Naive thymus-derived CD4-positive, alpha-beta T cell (primary cell): ENCODE measurements around the gene COPRS. TPM values are rescaled to one million over a fixed set of nuclear protein-coding genes. Genes with fewer than 3 reads are reported as not detected.
"Not testable (repeated sequence)": the region's sequence is repeated elsewhere in the genome, so short reads cannot be mapped to it uniquely, and the experiment has no call there.

Experiments used
- ATAC-seq: fragments of 150-1000 bp; cut with Tn5 transposase; 2 replicates; pipeline ENCODE4 v1.10.0; 2021; ENCODE audit warnings: mild to moderate bottlenecking, moderate library complexity
- CTCF ChIA-PET: fragments of 350-600 bp; sonication (Branson Sonifier 250); formaldehyde crosslinking; loops from one replicate; lab custom pipeline; 2021; ENCODE audit warnings: antibody characterized with exemption; lab: Charles Lee
- POLR2A ChIA-PET: fragments of 350-600 bp; sonication (Branson Sonifier 250); formaldehyde crosslinking; loops from one replicate; lab custom pipeline; 2021; ENCODE audit warnings: antibody characterized with exemption, inconsistent platforms; lab: Charles Lee
- DNase-seq, 9 donors: peaks; one replicate each; pipeline versions ENCODE4 v3.0.0 to v3.0.0-alpha.2; 2020 to 2022; ENCODE audit warnings: mixed read lengths in 1 of 9
- H3K27ac ChIP-seq: one replicate; pipeline ENCODE4 v1.7.0; 2013; ENCODE audit warnings: mild to moderate bottlenecking, low read depth, low read length, moderate library complexity
- H3K27me3 ChIP-seq, 2 donors: one replicate each; pipeline ENCODE4 v1.7.0; 2013; ENCODE audit warnings: low read length in 2 of 2, mild to moderate bottlenecking in 2 of 2, moderate library complexity in 2 of 2; ENCODE audit not compliant: control insufficient read depth in 2 of 2, insufficient read depth in 2 of 2
- H3K36me3 ChIP-seq, 3 experiments: 1 replicate in 2 of 3; 2 replicates in 1 of 3; pipeline ENCODE4 v1.7.0; 2013; ENCODE audit warnings: low read length in 3 of 3, mild to moderate bottlenecking in 3 of 3, moderate library complexity in 1 of 3; ENCODE audit not compliant: insufficient read depth in 3 of 3, control insufficient read depth in 2 of 3
- H3K4me1 ChIP-seq, 2 donors: one replicate each; pipeline ENCODE4 v1.7.0; 2013; ENCODE audit warnings: low read length in 2 of 2, mild to moderate bottlenecking in 2 of 2, moderate library complexity in 1 of 2; ENCODE audit not compliant: control insufficient read depth in 2 of 2, insufficient read depth in 2 of 2
- H3K4me3 ChIP-seq: 2 replicates; pipeline ENCODE4 v1.7.0; 2013; ENCODE audit warnings: mild to moderate bottlenecking, low read length
- H3K9me3 ChIP-seq, 3 experiments: 1 replicate in 2 of 3; 2 replicates in 1 of 3; pipeline ENCODE4 v1.7.0; 2013; ENCODE audit warnings: low read length in 3 of 3; ENCODE audit not compliant: control insufficient read depth in 2 of 3
- H3K27ac Mint-ChIP-seq, 9 donors: one replicate each; pipeline ENCODE4 v1.8.0; 2020 to 2022; ENCODE audit warnings: mixed read lengths in 9 of 9, mild to moderate bottlenecking in 8 of 9, moderate library complexity in 5 of 9, inconsistent platforms in 2 of 9
- H3K27me3 Mint-ChIP-seq, 5 donors: one replicate each; pipeline ENCODE4 v1.8.0; 2021 to 2022; ENCODE audit warnings: mixed read lengths in 5 of 5, mild to moderate bottlenecking in 1 of 5
- H3K36me3 Mint-ChIP-seq, 5 donors: one replicate each; pipeline ENCODE4 v1.8.0; 2020 to 2022; ENCODE audit warnings: mixed read lengths in 5 of 5, mild to moderate bottlenecking in 3 of 5, inconsistent platforms in 1 of 5
- H3K4me1 Mint-ChIP-seq, 7 donors: one replicate each; pipeline ENCODE4 v1.8.0; 2020 to 2022; ENCODE audit warnings: mixed read lengths in 7 of 7, mild to moderate bottlenecking in 3 of 7, inconsistent platforms in 1 of 7
- H3K4me3 Mint-ChIP-seq, 10 donors: one replicate each; pipeline ENCODE4 v1.8.0; 2020 to 2022; ENCODE audit warnings: mild to moderate bottlenecking in 10 of 10, mixed read lengths in 10 of 10, moderate library complexity in 6 of 10, inconsistent platforms in 2 of 10
- H3K9me3 Mint-ChIP-seq, 11 donors: one replicate each; pipeline ENCODE4 v1.8.0; 2020 to 2022; ENCODE audit warnings: mixed read lengths in 11 of 11, mild to moderate bottlenecking in 4 of 11, inconsistent platforms in 1 of 11, moderate library complexity in 1 of 11
- intact Hi-C, 2 donors: fragments of 100-400 bp; cut with micrococcal nuclease; formaldehyde crosslinking; loops; one replicate each; pipeline ENCODE4 v1.15.1; 2023
- polyA plus RNA-seq, 2 donors: library from polyadenylated mRNA; unstranded; fragments of 300-500 nt; fragmentation: Illumina TruSeq; gene quantifications; one replicate each; pipeline ENCODE4 v1.2.3, GENCODE V29; 2021
- total RNA-seq, 6 experiments: library from RNA in 5 of 6; stranded (reverse) in 5 of 6; gene quantifications; 1 replicate in 5 of 6; 2 replicates in 1 of 6; pipeline ENCODE4 v1.2.3 and lab custom pipeline; 2021 to 2026

COPRS gene
- total and polyA plus RNA-seq, 7 experiments from 2014 or later: 2.2 to 20.9 (median 4.9) TPM

DNA sequence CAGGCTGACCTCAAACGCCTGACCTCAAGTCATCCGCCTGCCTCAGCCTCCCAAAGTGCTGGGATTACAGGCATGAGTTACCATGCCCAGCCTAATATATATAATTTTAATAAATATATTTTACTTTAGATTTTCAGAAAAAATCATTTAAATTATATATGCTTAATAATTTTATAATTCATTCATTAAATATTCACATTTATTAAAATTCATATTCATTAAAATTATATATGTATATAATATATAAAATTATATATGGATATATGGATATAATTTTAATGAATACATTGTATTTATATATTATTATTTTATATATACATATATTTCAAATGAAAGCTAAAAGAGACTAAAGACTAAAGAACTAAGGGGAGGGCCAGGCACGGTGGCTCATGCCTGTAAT, 29.4 kb downstream of the COPRS start:
- POLR2A ChIA-PET: no interaction called here
- Mint-ChIP-seq H3K27me3 (peaks cover 0 to 9% (median 0%) of the 10 kb centered on the region in 5 donors), H3K27ac (no peak overlapping the region), H3K4me3 (no peak overlapping the region), H3K4me1 (peaks cover 0 to 6% (median 5%) of the 10 kb centered on the region in 7 donors), H3K36me3 (peaks cover 0 to 3% (median 0%) of the 10 kb centered on the region in 5 donors), H3K9me3 (no peaks in the 10 kb centered on the region)
- H3K36me3 ChIP-seq: no peaks in the 10 kb centered on the region
- CTCF ChIA-PET: interaction anchor here (0.6 to 0.7 kb wide), 2 partner anchors 11 to 516 kb away, joined by 3 to 4 read pairs; no protein-coding TSS in a partner anchor
- no peak for DNase-seq
- H3K4me3 ChIP-seq: no peak overlapping the region
- H3K27me3 ChIP-seq: no peaks in the 10 kb centered on the region
- no peaks in the 10 kb centered on the region for H3K9me3 ChIP-seq
- no peak overlapping the region for H3K27ac ChIP-seq
- ATAC-seq: no peak
- no peaks in the 10 kb centered on the region for H3K4me1 ChIP-seq
- intact Hi-C loops: no loop called here

DNA sequence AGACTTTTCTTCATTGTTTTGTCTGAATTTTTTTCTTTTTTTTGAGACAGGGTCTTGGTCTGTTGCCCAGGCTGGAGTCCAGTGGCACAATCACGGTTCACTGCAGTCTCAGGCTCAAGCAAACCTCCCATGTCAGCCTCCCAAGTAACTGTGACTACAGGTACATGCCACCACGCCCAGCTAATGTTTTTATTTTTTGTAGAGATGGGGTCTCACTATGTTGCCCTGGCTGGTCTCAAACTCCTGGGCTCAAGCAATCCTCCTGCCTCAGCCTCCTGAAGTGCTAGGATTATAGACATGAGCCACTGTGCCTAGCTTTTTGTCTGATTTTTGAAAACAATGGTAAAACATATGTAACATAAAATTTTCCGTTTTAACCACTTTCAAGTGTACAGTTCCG, 30.1 kb downstream of the COPRS start:
- intact Hi-C loops, H3K36me3 Mint-ChIP-seq, H3K9me3 Mint-ChIP-seq, ATAC-seq, H3K4me3 ChIP-seq, POLR2A ChIA-PET, H3K4me1 ChIP-seq, H3K27ac ChIP-seq, H3K4me1 Mint-ChIP-seq, H3K9me3 ChIP-seq, H3K36me3 ChIP-seq, DNase-seq, H3K27me3 Mint-ChIP-seq, H3K4me3 Mint-ChIP-seq, H3K27me3 ChIP-seq, H3K27ac Mint-ChIP-seq: not testable (repeated sequence)
- CTCF ChIA-PET: interaction anchor here (0.7 kb wide), 1 partner anchor 12 kb away, joined by 3 read pairs; no protein-coding TSS in a partner anchor

DNA sequence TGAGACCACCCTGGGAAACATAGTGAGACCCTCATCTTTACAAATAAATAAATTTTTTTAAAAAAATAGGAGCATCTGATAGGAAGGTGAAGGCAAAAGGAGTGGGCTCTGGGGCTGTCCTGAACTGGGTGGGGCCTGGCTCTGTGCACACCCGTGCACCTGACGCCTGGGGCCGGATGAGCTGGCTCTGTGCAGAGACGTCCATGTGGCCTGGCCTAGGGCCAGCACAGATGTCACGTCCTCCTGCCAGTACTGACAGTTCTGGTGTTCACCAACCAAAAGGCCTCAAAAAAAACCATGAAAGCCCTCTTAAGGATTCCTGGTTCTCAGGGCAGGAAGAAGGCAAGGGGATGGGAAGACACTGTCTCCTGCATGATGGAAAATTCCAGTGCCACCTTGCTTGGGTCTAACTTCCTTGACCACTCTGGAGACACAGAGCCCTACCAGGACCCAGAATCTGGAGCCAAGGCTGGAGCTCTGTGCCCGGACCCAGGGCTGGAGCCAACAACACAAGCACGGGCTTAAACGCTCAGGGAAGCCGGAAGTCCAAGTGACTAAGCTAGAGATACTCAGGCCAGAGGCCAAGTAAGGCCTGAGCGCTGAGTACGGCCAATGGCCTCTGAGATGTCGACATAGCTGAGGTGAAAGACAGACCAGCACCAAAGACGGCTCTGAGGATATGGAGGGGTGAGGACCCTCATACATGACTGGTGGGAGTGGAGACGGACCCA, 32.9 kb downstream of the COPRS start:
- Histone ChIP-seq H3K27ac (no peak overlapping the region), H3K36me3 (no peaks in the 10 kb centered on the region), H3K4me3 (no peak overlapping the region), H3K4me1 (no peaks in the 10 kb centered on the region), H3K9me3 (no peaks in the 10 kb centered on the region), H3K27me3 (no peaks in the 10 kb centered on the region)
- DNase-seq: peak in 1 of 9 donors; percentile 4
- intact Hi-C loops: no loop called here
- Mint-ChIP-seq H3K4me1 (no peaks in the 10 kb centered on the region), H3K9me3 (no peaks in the 10 kb centered on the region), H3K36me3 (no peaks in the 10 kb centered on the region), H3K4me3 (no peak overlapping the region), H3K27me3 (peaks cover 0 to 7% (median 2%) of the 10 kb centered on the region in 5 donors), H3K27ac (no peak overlapping the region)
- ChIA-PET CTCF (interaction anchor here (0.6 kb wide), 1 partner anchor 9 kb away, joined by 3 read pairs; no protein-coding TSS in a partner anchor), POLR2A (no interaction called here)
- no peak for ATAC-seq

DNA sequence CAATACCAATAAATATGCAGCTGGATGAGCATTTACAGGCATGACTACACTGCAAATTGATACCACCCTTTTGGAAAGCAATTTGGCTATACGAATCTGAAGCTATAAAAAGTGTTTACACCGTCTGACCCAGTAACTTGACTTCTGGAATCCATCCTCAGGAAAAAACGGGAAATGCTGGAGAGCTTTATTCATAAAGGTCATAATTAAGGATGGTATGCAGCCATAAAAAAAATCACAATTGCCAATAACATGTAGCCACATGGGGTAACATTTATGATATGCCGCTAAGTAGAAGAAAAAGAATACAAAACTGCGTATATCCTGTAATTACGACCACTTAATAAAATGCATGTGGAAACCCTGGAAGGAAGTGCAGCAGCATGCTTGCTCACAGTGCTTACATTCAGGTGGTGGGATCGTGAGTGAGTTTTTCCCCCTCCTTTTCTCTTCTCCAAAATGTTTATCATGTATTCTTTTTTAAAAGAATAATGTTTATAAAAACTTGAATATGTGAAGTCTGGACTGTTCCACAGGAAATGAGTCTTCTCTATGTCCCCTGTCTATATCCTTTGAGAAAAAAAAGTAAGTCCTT, 34.2 kb downstream of the COPRS start:
- Histone ChIP-seq H3K27ac (no peak overlapping the region), H3K27me3 (no peaks in the 10 kb centered on the region), H3K9me3 (no peaks in the 10 kb centered on the region), H3K36me3 (no peaks in the 10 kb centered on the region), H3K4me1 (no peaks in the 10 kb centered on the region), H3K4me3 (no peak overlapping the region)
- intact Hi-C loops: no loop called here
- ATAC-seq (no peak), DNase-seq (no peak)
- Mint-ChIP-seq H3K36me3 (peaks cover 0 to 3% (median 0%) of the 10 kb centered on the region in 5 donors), H3K4me1 (peaks cover 0 to 1% (median 0%) of the 10 kb centered on the region in 7 donors), H3K9me3 (no peaks in the 10 kb centered on the region), H3K27ac (no peak overlapping the region), H3K4me3 (no peak overlapping the region), H3K27me3 (peaks cover 0 to 8% (median 3%) of the 10 kb centered on the region in 5 donors)
- CTCF ChIA-PET: no interaction called here
- POLR2A ChIA-PET: no interaction called here

DNA sequence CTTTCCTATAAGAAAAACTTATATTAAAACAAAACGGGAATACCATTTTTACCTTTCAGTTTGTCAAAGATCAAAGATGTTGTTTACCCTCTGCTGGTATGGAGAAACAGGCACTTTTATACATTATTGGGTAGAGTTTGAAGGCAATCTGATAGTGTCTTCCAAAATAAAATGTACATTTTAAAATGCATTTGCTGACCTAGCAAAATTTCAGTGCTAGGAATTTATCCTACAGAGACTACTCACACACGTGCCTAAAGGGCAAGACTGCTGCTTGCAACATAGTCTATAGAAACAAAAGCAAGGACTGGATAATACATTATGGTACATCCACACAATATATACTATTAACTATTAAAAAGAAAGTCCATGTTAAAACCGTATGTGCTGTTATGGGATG, 36.0 kb downstream of the COPRS start:
- Histone ChIP-seq H3K4me1 (no peaks in the 10 kb centered on the region), H3K36me3 (no peaks in the 10 kb centered on the region), H3K27ac (no peak overlapping the region), H3K9me3 (no peaks in the 10 kb centered on the region), H3K27me3 (no peaks in the 10 kb centered on the region), H3K4me3 (no peak overlapping the region)
- intact Hi-C loops: no loop called here
- CTCF ChIA-PET: no interaction called here
- H3K4me1 Mint-ChIP-seq: peaks cover 0 to 1% (median 0%) of the 10 kb centered on the region in 7 donors
- no peak for DNase-seq
- no peak for ATAC-seq
- H3K4me3 Mint-ChIP-seq: no peak overlapping the region
- no peak overlapping the region for H3K27ac Mint-ChIP-seq
- POLR2A ChIA-PET: no interaction called here
- H3K9me3 Mint-ChIP-seq: no peaks in the 10 kb centered on the region
- H3K36me3 Mint-ChIP-seq: peaks cover 0 to 4% (median 0%) of the 10 kb centered on the region in 5 donors
- H3K27me3 Mint-ChIP-seq: peaks cover 0 to 8% (median 3%) of the 10 kb centered on the region in 5 donors

DNA sequence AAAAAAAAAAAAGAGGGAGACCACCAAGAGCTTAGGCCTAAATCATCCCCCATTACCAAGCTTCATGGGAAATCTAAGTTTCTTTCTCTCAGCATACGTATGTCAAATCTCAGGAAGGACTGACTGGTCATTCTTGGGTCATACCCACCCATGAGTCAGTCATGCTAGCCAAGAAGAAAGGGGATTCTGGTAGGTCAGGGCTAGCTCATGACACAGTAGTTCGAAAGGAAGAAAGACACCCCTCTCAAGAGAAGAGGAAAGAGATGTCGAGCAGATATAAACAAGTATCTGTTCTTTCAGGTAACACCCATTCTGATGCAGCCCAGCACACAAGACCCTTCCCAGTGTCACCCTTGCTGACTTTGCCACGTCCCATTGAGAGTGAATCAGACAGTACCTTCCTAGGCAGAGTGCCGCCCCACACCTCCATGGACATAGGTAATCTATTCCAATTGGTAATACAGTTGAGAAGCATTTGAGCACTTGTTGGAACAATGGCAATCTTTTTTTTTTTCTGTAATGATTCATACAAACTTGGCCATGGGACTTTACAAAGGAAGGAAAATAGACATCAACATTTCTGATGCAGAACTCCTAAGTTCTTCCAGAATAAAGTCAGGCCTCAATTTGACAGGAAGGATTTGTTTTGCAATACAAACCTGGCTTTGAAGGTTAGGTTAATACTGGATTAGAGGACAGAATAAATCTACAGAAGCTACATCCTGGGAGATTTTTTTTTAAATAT, 38.2 kb downstream of the COPRS start:
- Histone ChIP-seq H3K27ac (no peak overlapping the region), H3K36me3 (no peaks in the 10 kb centered on the region), H3K9me3 (no peaks in the 10 kb centered on the region), H3K4me3 (no peak overlapping the region), H3K27me3 (no peaks in the 10 kb centered on the region), H3K4me1 (no peaks in the 10 kb centered on the region)
- DNase-seq: no peak
- Mint-ChIP-seq H3K9me3 (no peaks in the 10 kb centered on the region), H3K27me3 (peaks cover 0 to 5% (median 3%) of the 10 kb centered on the region in 5 donors), H3K4me3 (no peak overlapping the region), H3K36me3 (peaks cover 0 to 4% (median 0%) of the 10 kb centered on the region in 5 donors), H3K27ac (no peak overlapping the region), H3K4me1 (peaks cover 0 to 1% (median 0%) of the 10 kb centered on the region in 7 donors)
- ATAC-seq: no peak
- ChIA-PET POLR2A (interaction anchor here (0.6 kb wide), 1 partner anchor 8 kb away, joined by 3 read pairs; no protein-coding TSS in a partner anchor), CTCF (no interaction called here)
- intact Hi-C loops: no loop called here
